Uterus (tissue), 4 donors: ENCODE data around the gene PIF1. TPM values are rescaled to one million over a fixed set of nuclear protein-coding genes. Genes with fewer than 3 reads are reported as not detected.
A peak's percentile ranks its signal among the peaks of the same experiment; 100 is the strongest.
"Not testable (repeated sequence)": the region's sequence is repeated elsewhere in the genome, so short reads cannot be mapped to it uniquely, and the experiment has no call there.

Experiments used
- DNase-seq, 2 donors: peaks; one replicate each; pipeline ENCODE4 v3.0.0-alpha.2; 2019 to 2020
- H3K27ac ChIP-seq, 2 donors: fragments of 200-600 bp; sonication (generic); 1 replicate in 1 of 2; 2 replicates in 1 of 2; pipeline ENCODE4 v1.5.1; 2016 to 2018
- H3K27me3 ChIP-seq, 2 donors: fragments of 200-600 bp; sonication (generic); one replicate each; pipeline ENCODE4 v1.5.1; 2018 to 2019; ENCODE audit warnings: control low read depth in 1 of 2
- H3K36me3 ChIP-seq, 2 donors: fragments of 200-600 bp; sonication (generic); one replicate each; pipeline ENCODE4 v1.5.1; 2019; ENCODE audit warnings: control low read depth in 1 of 2
- H3K4me1 ChIP-seq, 2 donors: fragments of 200-600 bp; sonication (generic); one replicate each; pipeline ENCODE4 v1.5.1; 2018 to 2019; ENCODE audit warnings: control low read depth in 1 of 2
- H3K4me3 ChIP-seq, 2 donors: fragments of 200-600 bp; sonication (generic); 1 replicate in 1 of 2; 2 replicates in 1 of 2; pipeline ENCODE4 v1.5.1; 2018 to 2019; ENCODE audit warnings: mild to moderate bottlenecking in 1 of 2
- H3K9me3 ChIP-seq, 2 donors: fragments of 200-600 bp; sonication (generic); one replicate each; pipeline ENCODE4 v1.5.1; 2019; ENCODE audit warnings: control low read depth in 1 of 2
- POLR2A ChIP-seq, 2 donors: fragments of 450-650 bp; IDR thresholded peaks; one replicate each; pipeline ENCODE4 v1.6.1; 2016; ENCODE audit warnings: antibody characterized with exemption in 2 of 2, mild to moderate bottlenecking in 1 of 2, moderate library complexity in 1 of 2
- intact Hi-C: fragments of 100-400 bp; cut with DNase I; formaldehyde crosslinking; loops from one replicate; pipeline ENCODE4 v1.15.1; 2023; ENCODE audit warnings: low total_unique reads
- total RNA-seq, 4 donors: library from RNA; depleted of rRNA in 3 of 4; stranded (reverse); fragments of >200 nt in 3 of 4; gene quantifications; one replicate each; pipeline versions ENCODE4 v1.1.0 to v1.2.4, GENCODE V29; 2014 to 2023
- TF ChIP-seq, protein P1 (sequence below), 4 experiments: fragments of 200-600 bp in 2 of 4; fragments of 450-650 bp in 2 of 4; sonication (generic) in 2 of 4; IDR thresholded peaks; one replicate each; pipeline ENCODE4 v1.5.1; 2016 to 2019; ENCODE audit warnings: antibody characterized with exemption in 4 of 4, mild to moderate bottlenecking in 2 of 4, moderate library complexity in 1 of 4
- donor health status: DM: yes; HTN: yes; CAD: no.

The PIF1 gene
- total RNA-seq, 4 donors from 2014 or later = 0.24 to 5.5 (median 0.29) TPM; not detected in 1

DNA sequence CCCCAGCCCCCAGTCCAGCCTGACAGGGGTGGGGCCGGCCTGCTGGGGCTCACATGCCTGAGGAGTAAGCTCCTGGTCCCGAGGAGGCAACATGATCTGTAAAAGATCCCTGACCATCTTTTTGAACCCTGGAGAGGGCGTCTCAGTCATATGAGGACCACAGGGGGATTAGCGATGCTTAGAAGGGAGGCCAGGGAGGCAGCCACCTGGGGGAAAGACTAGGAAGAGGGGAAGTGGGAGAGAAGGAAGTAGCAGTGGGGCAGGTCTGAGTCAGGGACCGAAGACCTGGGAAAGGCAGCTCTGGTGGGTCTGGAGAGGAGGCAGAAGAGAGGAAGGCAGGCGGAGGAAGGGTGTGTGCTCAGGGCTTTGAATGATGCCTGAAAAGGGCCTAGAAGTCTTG lies 18.9 kb downstream of the PIF1 start:
- Histone ChIP-seq H3K27me3 (no peaks in the 10 kb centered on the region), H3K36me3 (no peaks in the 10 kb centered on the region), H3K4me1 (peaks cover 4 to 10% of the 10 kb centered on the region in 2 donors), H3K4me3 (no peak overlapping the region), H3K9me3 (no peaks in the 10 kb centered on the region), H3K27ac (peak overlapping the region; percentile 82 to 90)
- intact Hi-C loops = loop anchor here (5.0 kb wide), 1 partner anchor 64 kb away; no protein-coding TSS in a partner anchor
- TF ChIP-seq, protein P1, sequence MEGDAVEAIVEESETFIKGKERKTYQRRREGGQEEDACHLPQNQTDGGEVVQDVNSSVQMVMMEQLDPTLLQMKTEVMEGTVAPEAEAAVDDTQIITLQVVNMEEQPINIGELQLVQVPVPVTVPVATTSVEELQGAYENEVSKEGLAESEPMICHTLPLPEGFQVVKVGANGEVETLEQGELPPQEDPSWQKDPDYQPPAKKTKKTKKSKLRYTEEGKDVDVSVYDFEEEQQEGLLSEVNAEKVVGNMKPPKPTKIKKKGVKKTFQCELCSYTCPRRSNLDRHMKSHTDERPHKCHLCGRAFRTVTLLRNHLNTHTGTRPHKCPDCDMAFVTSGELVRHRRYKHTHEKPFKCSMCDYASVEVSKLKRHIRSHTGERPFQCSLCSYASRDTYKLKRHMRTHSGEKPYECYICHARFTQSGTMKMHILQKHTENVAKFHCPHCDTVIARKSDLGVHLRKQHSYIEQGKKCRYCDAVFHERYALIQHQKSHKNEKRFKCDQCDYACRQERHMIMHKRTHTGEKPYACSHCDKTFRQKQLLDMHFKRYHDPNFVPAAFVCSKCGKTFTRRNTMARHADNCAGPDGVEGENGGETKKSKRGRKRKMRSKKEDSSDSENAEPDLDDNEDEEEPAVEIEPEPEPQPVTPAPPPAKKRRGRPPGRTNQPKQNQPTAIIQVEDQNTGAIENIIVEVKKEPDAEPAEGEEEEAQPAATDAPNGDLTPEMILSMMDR (IDR thresholded peaks at IDR 0.05) = no peak
- TF ChIP-seq POLR2A (IDR thresholded peaks at IDR 0.05) = no peak
- DNase-seq = no peak

DNA sequence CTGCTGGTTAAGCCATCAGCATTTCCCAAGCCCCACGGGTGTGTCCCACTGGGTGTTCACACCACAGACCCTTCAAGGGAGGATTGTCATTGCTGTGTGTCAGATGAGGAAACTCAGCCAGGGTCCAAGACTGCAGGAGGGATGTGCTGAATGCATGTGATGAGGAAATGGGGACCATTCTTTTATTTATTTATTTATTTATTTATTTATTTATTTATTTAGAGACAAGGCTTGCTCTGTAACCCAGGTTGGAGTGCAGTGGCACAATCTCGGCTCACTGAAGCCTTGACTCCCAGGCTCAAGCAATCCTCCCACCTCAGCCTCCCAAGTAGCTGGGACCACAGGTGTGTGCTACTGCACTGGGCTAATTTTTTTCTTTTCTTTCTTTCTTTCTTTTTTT lies 20.8 kb downstream of the PIF1 start:
- peak overlapping the region; percentile 11 to 35 for H3K27ac ChIP-seq

DNA sequence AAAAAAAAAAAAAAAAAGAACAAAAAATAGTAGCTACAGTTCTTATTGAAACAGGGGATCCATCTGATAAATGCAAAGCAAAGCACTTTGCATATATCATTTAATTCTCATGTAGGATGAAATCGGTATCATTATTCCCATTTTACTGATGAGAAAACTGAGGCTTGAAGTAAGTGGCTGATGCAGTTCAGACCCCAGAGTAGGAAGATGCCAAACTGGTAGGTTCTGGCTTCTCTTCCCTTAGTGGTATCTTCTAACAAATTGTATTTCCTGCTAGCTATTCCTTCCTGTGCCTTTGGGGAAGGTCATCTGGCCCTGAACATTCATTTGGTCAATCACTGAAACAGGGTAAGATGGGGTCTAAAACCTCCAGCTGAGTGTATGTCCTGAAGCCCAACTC lies 21.9 kb downstream of the PIF1 start:
- peaks cover 4 to 10% of the 10 kb centered on the region in 2 donors for H3K4me1 ChIP-seq
- H3K4me3 ChIP-seq = no peak overlapping the region
- TF ChIP-seq, protein P1 (IDR thresholded peaks at IDR 0.05) = no peak
- no peak for TF ChIP-seq POLR2A (IDR thresholded peaks at IDR 0.05)
- H3K27me3 ChIP-seq = no peaks in the 10 kb centered on the region
- peak overlapping the region; percentile 11 to 63 for H3K27ac ChIP-seq
- intact Hi-C loops = no loop called here
- H3K36me3 ChIP-seq = no peaks in the 10 kb centered on the region
- H3K9me3 ChIP-seq = no peaks in the 10 kb centered on the region
- DNase-seq = no peak

More for the DNA sequence above, 20.8 kb downstream of the PIF1 start:
- intact Hi-C loops = loop anchor here (5.0 kb wide), 1 partner anchor 62 kb away; no protein-coding TSS in a partner anchor
- Histone ChIP-seq H3K9me3 (no peaks in the 10 kb centered on the region), H3K4me1 (peaks cover 4 to 10% of the 10 kb centered on the region in 2 donors), H3K27me3 (no peaks in the 10 kb centered on the region), H3K4me3 (no peak overlapping the region), H3K36me3 (no peaks in the 10 kb centered on the region)
- TF ChIP-seq, protein P1 (IDR thresholded peaks at IDR 0.05) = no peak
- TF ChIP-seq POLR2A (IDR thresholded peaks at IDR 0.05) = no peak
- no peak for DNase-seq

DNA sequence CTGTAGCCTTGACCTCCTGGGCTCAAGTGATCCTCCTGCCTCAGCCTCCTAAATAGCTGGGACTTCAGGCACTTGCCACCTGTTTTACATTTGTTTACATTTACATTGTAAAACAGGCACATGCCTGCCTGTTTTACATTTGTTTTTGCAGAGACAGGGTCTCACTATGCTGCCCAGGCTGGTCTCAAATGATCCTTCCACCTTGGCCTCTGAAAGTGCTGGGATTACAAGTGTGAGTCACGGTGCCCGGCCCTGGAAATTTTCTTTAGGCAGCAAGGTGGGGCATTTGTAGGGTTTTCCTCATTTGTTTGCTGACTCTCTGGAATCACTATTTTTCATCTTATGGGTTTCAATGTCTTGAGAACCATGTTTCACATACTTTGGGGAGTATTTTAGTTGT lies 25.0 kb downstream of the PIF1 start:
- Histone ChIP-seq H3K27ac (peak overlapping the region; percentile 63 to 80), H3K9me3 (no peaks in the 10 kb centered on the region), H3K36me3 (no peaks in the 10 kb centered on the region), H3K4me3 (no peak overlapping the region), H3K27me3 (no peaks in the 10 kb centered on the region), H3K4me1 (peaks cover 0 to 4% of the 10 kb centered on the region in 2 donors)
- no peak for TF ChIP-seq POLR2A (IDR thresholded peaks at IDR 0.05)
- TF ChIP-seq, protein P1 (IDR thresholded peaks at IDR 0.05) = no peak
- intact Hi-C loops = no loop called here
- no peak for DNase-seq

DNA sequence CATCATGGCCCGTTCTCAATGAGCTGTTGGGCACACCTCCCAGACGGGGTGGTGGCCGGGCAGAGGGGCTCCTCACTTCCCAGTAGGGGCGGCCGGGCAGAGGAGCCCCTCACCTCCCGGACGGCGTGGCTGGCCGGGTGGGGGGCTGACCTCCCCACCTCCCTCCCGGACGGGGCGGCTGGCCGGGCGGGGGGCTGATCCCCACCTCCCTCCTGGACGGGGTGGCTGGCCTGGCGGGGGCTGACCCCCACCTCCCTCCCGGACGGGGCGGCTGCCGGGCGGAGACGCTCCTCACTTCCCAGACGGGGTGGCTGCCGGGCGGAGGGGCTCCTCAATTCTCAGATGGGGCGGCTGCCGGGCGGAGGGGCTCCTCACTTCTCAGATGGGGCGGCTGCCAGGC lies 26.5 kb downstream of the PIF1 start:
- DNase-seq, H3K36me3 ChIP-seq, intact Hi-C loops, H3K4me3 ChIP-seq, H3K27me3 ChIP-seq, H3K4me1 ChIP-seq, H3K9me3 ChIP-seq, H3K27ac ChIP-seq: not testable (repeated sequence)

DNA sequence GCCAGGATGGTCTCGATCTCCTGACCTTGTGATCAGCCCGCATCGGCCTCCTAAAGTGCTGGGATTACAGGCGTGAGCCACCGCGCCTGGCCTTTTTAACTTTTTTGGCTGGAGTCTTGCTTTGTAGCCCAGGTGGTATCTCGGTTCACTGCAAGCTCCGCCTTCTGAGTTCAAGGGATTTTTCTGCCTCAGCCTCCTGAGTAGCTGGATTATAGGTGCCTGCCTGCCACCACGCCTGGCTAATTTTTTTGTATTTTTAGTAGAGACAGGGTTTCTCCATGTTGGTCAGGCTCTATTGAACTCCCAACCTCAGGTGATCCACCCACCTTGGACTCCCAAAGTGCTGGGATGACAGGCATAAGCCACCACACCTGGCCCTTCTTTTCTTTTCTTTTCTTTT lies 29.5 kb downstream of the PIF1 start:
- H3K4me3 ChIP-seq, intact Hi-C loops, H3K4me1 ChIP-seq, H3K9me3 ChIP-seq, DNase-seq, H3K27me3 ChIP-seq, H3K36me3 ChIP-seq, H3K27ac ChIP-seq: not testable (repeated sequence)

DNA sequence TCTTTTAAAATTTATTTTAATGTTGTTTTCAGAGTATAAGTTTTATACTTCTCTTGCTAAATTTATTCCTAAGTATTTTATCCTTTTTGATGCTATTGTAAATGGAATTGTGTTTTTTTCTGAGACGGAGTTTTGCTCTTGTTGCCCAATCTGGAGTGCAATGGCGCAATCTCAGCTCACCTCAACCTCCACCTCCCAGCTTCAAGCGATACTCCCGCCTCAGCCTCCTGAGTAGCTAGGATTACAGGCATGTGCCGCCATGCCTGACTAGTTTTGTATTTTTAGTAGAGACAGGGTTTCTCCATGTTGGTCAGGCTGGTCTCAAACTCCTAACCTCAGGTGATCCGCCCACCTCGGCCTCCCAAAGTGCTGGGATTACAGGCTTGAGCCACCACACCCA lies 30.1 kb downstream of the PIF1 start:
- H3K27me3 ChIP-seq, H3K36me3 ChIP-seq, H3K9me3 ChIP-seq, DNase-seq, H3K4me1 ChIP-seq, H3K27ac ChIP-seq, H3K4me3 ChIP-seq, intact Hi-C loops: not testable (repeated sequence)
